ENCODE results near the gene FREM1.

FREM1 gene

GRCh38 chr9:14893280-14893679, 16.9 kb downstream of the FREM1 start:
- Mint-ChIP-seq H3K27me3 (ENCODE audit: low read depth, poor library complexity) (no peaks in the 10 kb centered on the region), H3K27ac (no peak overlapping the region), H3K36me3 (ENCODE audit: low read depth) (peaks cover 94% of the 10 kb centered on the region), H3K4me1 (peaks cover 13% of the 10 kb centered on the region), H3K9me3 (peaks cover 50% of the 10 kb centered on the region), H3K4me3 (no peak overlapping the region)
- no peak for TF ChIP-seq CTCF (IDR thresholded peaks at IDR 0.05)
- no peak for DNase-seq

DNA sequence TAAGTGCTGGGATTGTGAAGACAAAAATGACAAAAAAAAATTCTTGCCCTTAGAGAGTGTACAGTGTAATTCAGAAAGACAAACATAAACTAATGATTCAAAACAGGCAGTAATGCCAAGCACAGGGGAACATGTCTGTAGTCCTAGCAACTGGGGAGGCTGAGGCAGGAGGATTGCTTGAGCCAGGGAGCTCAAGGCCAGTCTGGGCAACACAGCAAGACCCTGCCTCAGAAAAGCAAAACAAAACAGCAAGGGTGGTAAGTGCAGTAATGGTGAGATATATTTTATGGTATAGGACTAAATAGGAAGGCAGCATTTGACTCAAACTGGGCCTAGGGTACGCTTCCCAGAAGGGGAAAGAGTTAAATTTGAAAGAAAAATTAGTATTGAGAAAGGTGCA, 18.9 kb downstream of the FREM1 start:
- no peaks in the 10 kb centered on the region for H3K27me3 Mint-ChIP-seq (ENCODE audit: low read depth, poor library complexity)
- H3K4me3 Mint-ChIP-seq: no peak overlapping the region
- H3K9me3 Mint-ChIP-seq: peaks cover 41% of the 10 kb centered on the region
- peaks cover 79% of the 10 kb centered on the region for H3K36me3 Mint-ChIP-seq (ENCODE audit: low read depth)
- peaks cover 23% of the 10 kb centered on the region for H3K4me1 Mint-ChIP-seq
- DNase-seq: no peak
- TF ChIP-seq CTCF (IDR thresholded peaks at IDR 0.05): no peak
- no peak overlapping the region for H3K27ac Mint-ChIP-seq

DNA sequence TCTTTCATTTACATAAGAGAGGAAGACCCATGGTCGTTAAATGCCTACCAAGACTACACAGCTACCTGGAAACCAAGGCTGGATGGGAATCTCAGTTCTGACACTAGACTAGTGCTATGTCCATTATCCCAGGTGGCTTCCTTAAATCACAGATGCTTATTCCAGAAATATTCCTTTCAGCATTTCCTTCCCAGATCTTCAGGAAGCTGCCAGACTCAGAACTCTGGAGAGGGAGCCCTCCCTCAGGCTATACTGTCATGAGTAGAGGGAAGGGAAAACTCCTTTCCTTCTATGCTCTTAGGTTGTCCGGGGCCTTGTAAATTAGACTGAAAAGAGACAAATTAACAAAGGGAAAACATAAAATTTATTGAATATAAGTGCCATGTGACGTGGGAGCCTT, 20.8 kb downstream of the FREM1 start:
- Mint-ChIP-seq H3K27me3 (ENCODE audit: low read depth, poor library complexity) (peaks cover 2% of the 10 kb centered on the region), H3K4me1 (peaks cover 24% of the 10 kb centered on the region), H3K9me3 (peaks cover 31% of the 10 kb centered on the region), H3K4me3 (no peak overlapping the region), H3K36me3 (ENCODE audit: low read depth) (peaks cover 78% of the 10 kb centered on the region), H3K27ac (peak overlapping the region; percentile 44)
- no peak for DNase-seq
- TF ChIP-seq CTCF (IDR thresholded peaks at IDR 0.05): no peak

DNA sequence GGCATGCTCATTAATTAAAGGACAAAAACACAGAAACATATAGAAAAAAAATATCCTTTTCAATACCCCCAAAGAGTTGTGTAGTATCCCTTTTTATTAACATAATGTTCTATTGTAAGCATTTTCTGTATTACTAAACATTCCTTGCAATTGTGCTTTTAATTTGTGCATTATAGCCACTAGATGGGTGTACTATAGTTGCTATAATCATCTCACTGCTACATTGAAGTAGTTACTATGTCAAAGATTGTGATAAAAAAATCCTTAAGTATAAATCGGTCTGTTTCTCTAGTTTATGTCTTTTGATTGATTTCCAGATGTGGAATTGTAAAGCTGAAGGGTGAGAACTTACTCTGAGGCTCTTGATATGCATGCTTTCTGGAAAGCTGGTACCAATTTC, 21.4 kb downstream of the FREM1 start:
- Mint-ChIP-seq H3K27ac (peak overlapping the region; percentile 44), H3K9me3 (peaks cover 27% of the 10 kb centered on the region), H3K36me3 (ENCODE audit: low read depth) (peaks cover 76% of the 10 kb centered on the region)

GRCh38 chr9:14888272-14888671, 22.0 kb downstream of the FREM1 start:
- H3K9me3 Mint-ChIP-seq: peaks cover 26% of the 10 kb centered on the region
- H3K36me3 Mint-ChIP-seq (ENCODE audit: low read depth): peaks cover 75% of the 10 kb centered on the region
- peak overlapping the region; percentile 45 for H3K27ac Mint-ChIP-seq
- H3K4me1 Mint-ChIP-seq: peaks cover 32% of the 10 kb centered on the region
- peaks cover 2% of the 10 kb centered on the region for H3K27me3 Mint-ChIP-seq (ENCODE audit: low read depth, poor library complexity)
- H3K4me3 Mint-ChIP-seq: no peak overlapping the region
- no peak for TF ChIP-seq CTCF (IDR thresholded peaks at IDR 0.05)
- no peak for DNase-seq

More for the DNA sequence above, 21.4 kb downstream of the FREM1 start:
- Mint-ChIP-seq H3K4me1 (peaks cover 27% of the 10 kb centered on the region), H3K27me3 (ENCODE audit: low read depth, poor library complexity) (peaks cover 2% of the 10 kb centered on the region), H3K4me3 (no peak overlapping the region)
- TF ChIP-seq CTCF (IDR thresholded peaks at IDR 0.05): no peak
- DNase-seq: no peak

DNA sequence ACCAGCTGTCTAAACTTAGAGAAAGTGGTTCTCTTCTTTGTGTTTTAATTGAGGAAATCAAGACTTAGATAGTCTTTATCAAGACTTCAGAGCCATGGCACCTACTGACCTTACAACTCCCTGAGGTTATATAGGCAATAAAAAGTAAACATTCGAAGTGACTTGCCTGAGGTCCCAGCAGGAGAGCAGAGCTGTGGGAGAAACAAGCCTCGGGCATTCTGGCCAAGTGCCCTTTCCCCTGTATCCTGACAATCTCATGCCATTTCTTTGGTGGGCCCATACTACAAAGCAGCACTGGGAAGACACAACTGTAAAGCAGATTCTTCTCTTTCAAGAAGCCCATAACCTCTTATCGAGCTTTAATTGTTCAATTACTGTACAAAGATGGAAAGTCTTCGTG, 23.1 kb downstream of the FREM1 start:
- Mint-ChIP-seq H3K9me3 (peaks cover 25% of the 10 kb centered on the region), H3K27me3 (ENCODE audit: low read depth, poor library complexity) (peaks cover 2% of the 10 kb centered on the region), H3K4me1 (peaks cover 37% of the 10 kb centered on the region), H3K4me3 (no peak overlapping the region), H3K27ac (peak overlapping the region; percentile 93), H3K36me3 (ENCODE audit: low read depth) (peaks cover 71% of the 10 kb centered on the region)
- no peak for DNase-seq
- TF ChIP-seq CTCF (IDR thresholded peaks at IDR 0.05): no peak
